ENCODE data around the gene BICC1.

The BICC1 gene

GRCh38 chr10:58651040-58651439 lies 138.4 kb downstream of the BICC1 start:
- no peak for DNase-seq (ENCODE audit: low read depth)

GRCh38 chr10:58651742-58652141 lies 139.1 kb downstream of the BICC1 start:
- DNase-seq (ENCODE audit: low read depth), result no peak

DNA sequence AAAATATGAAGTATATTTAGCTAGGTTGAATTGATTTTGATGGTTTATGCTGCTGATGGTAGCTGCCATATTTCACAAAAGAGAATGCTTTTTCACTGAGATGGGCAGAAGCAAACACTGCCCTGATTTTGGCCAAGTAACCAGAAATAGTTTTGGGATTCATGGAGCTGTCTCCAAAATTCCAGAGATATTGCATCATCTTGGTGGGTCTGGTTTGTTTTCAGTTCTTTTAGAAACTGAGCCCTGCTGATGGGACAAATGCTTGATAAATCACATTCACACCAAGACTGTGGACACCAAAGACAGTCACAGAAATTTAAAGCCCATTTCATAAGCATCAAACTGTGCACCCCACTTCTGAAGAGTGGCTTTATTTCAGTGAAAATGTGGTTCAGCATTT lies 140.5 kb downstream of the BICC1 start:
- no peak for DNase-seq (ENCODE audit: low read depth)

DNA sequence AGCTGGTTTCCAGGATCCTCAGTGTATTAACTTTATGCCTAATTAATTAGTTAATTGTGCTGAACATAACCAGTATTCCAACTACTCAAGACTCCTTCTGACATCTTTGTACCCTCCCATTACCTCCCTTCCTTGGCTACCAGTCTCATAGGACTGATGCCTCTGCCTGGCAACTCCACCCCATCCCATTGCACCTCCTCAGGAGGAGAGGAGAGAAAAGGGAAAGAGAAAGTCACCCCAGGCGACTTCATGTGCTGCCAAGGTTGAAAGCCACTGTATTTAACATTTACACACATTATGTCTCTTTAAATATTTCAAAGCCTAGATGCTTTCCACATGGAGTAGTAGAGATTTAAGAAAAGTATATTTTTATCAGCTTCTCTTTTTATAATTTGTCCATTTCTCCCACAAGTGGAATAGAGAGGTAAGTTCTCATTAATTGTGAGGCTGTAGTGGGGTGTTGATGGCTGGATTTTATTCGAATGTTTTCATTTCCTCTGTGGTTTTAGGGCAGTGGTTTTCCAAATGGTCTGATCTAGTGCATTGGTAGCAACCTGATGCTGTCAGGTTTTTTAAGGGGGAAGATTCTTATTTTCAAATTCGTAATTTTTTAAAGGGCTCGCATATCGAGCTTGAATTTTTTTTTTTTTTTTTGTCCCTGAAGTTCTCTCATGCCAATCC lies 148.0 kb downstream of the BICC1 start:
- DNase-seq (ENCODE audit: low read depth), result no peak

DNA sequence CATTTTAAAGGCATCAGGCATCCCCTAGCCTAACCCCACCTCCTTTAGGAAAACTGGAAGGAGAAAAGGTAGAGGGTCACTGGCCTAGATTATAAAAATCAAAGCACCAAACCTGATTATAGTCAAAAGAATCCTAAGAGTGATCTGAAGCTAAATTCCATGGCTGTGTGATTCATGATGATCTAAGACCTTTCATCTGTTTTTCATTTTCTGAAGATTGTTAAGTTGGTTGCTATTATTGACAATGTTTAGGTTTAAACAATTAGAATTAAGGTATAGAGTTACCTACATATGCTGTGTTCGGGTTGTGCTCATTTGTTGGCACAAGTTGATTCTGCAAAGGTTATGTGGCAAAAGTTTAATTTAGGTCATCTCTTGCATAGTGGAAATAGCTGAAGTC lies 148.7 kb downstream of the BICC1 start:
- peak; percentile 78 for DNase-seq (ENCODE audit: low read depth)

DNA sequence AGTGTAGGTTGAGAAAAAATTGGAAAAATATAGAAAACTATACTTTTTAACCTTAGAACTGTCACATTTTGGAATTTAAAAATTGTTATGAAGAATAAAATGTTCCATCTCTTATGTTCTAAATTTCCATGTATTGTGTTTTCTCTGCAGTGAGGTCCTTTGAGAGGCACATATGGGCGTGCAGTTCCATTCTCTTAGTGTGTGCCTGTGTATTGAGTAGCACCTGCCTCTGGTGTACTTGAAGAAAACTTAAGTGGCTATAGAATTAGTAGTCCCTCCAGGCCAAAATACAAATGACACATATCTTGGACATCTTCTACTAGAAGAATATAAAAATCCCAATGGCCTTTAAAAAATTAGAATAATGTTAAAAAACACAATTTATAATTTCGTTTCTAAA lies 149.2 kb downstream of the BICC1 start:
- no peak for DNase-seq (ENCODE audit: low read depth)

- DNase-seq (ENCODE audit: low read depth), result peak; percentile 86
These were observed 149.6 kb downstream of the BICC1 start for GRCh38 chr10:58662314-58662713.

- no peak for DNase-seq (ENCODE audit: low read depth)
These were observed 152.7 kb downstream of the BICC1 start for GRCh38 chr10:58665361-58665760.

GRCh38 chr10:58666024-58666423 lies 153.4 kb downstream of the BICC1 start:
- DNase-seq (ENCODE audit: low read depth), result no peak

DNA sequence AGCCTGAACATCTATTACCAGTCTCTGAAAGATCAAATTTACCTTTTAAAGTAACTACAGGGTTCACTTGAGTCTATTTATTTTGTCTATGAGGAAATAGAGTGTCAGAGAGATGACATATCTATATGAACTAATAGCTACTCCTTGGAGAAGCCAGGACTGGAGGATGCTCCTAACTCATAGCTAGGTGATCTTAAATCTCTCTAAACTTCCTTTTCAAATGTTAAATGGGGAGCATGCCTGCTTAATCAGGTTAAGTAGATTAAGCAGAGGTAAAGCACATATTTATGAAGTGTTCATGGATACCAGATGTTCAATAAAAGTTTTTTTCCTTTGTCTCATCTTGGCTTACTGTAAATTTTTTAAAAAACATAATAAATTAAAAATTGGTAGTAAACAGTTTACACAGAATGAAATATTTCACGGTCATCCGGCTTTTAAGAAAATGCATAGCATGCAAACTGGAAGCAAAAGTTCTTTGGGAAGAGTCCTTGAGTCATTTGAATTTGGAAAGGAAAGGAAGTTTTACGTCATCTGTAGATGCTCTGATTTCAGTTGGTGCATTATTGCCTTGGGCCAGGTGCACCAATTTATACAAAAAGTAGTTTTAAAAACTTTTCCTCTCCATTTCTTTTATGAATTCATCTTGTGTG lies 155.1 kb downstream of the BICC1 start:
- no peak for DNase-seq (ENCODE audit: low read depth)

DNA sequence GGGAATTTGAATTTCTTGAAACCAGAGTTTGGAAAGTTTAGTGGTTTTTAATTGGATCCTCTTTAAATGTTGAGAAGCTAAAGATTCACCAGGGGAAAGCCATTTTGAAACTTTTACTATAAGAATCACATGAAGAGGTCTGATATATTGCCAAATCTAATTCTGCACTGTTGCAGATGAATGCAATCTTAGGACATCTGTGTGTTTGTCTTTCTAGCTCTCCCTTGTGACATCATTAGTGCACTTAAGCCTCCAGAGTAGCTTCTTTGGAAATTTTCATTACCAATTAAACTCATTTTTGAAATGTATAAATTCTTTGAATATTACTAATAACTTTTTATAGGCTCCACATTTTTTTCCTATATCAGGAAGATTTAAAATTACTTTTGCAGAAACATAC lies 160.2 kb downstream of the BICC1 start:
- no peak for DNase-seq (ENCODE audit: low read depth)

GRCh38 chr10:58674251-58674650 lies 161.6 kb downstream of the BICC1 start:
- no peak for DNase-seq (ENCODE audit: low read depth)

DNA sequence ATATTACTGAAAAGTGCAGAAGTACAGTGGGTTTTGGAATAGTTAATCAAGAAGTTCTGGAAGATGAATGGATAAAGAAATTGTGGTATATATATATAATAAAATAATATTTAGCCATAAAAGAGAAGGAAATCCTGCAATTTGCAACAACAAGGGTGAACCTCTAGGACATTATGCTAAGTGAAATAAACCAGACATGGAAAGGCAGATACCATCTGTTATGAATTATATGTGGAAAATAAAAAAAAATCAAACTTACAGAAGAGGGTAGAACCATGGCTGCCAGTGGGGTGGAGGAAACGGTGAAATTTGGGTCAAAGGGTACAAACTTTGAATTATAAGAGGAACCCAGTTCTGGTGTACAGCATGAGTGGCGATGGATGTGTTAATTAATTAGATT lies 162.6 kb downstream of the BICC1 start:
- no peak for DNase-seq (ENCODE audit: low read depth)

- DNase-seq (ENCODE audit: low read depth), result no peak
These were observed 178.9 kb downstream of the BICC1 start for GRCh38 chr10:58691528-58691927.

GRCh38 chr10:58693919-58694318 lies 181.2 kb downstream of the BICC1 start:
- DNase-seq (ENCODE audit: low read depth), result no peak

GRCh38 chr10:58695022-58695421 lies 182.3 kb downstream of the BICC1 start:
- no peak for DNase-seq (ENCODE audit: low read depth)

DNA sequence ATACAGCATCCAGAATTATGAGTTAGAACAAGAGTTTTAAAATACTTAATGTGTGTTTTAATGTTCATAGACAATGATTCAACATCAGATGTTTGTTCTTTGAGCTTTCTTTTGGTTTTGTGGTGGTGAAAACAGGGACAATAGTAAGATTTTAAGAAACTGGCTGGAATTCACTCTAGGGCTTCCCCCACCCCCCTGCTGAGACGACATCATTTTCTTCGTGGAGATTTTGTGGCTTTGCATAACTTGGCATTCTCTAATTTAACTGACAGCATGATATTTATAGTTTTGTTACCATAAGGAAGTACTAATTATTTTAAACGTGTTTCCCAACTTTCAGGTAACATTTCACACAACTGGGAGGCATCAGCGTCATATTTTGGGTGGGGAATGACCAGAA lies 184.1 kb downstream of the BICC1 start:
- no peak for DNase-seq (ENCODE audit: low read depth)

- no peak for DNase-seq (ENCODE audit: low read depth)
These were observed 185.0 kb downstream of the BICC1 start for GRCh38 chr10:58697691-58698090.

GRCh38 chr10:58698777-58699356 lies 186.2 kb downstream of the BICC1 start:
- DNase-seq (ENCODE audit: low read depth), result no peak

DNA sequence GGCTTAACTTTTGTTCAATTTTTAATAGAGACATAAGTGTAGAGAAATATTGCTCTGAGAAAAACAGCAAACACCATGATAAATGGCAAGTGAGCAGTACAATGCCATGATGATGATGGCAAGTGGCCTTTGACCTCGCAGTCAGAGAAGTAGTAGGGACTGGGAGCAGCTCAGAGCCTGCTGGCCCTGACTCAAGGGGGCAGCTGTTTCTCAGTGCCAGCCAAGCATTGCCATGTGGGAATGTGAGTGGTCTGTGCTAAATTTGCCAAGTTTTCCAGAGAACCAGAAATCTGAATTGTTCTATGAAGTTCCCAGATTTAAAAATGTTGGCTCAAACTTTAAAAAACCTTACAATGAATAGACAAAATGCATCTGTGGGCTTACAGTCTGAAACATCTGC lies 187.9 kb downstream of the BICC1 start:
- DNase-seq (ENCODE audit: low read depth), result no peak

GRCh38 chr10:58701405-58702135 lies 188.9 kb downstream of the BICC1 start:
- DNase-seq (ENCODE audit: low read depth), result peak; percentile 54

DNA sequence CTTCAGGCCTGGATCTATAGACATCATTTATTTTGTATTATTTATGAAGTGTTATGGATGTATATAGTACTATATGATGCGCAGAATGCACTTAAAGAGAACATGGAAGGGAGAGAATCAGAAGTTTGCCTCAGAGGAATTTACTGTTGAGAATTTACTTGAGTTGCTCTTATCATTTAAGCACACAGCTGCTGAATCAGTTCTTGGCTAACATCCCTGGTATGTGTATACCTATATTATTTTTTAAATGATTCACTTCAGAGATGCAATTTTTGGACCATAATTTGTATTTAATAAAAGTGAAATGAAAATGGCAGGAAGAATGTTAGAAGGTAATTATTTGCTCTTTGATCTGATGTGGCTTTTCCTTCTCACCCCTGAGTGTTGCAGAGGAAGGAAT lies 191.6 kb downstream of the BICC1 start:
- no peak for DNase-seq (ENCODE audit: low read depth)

DNA sequence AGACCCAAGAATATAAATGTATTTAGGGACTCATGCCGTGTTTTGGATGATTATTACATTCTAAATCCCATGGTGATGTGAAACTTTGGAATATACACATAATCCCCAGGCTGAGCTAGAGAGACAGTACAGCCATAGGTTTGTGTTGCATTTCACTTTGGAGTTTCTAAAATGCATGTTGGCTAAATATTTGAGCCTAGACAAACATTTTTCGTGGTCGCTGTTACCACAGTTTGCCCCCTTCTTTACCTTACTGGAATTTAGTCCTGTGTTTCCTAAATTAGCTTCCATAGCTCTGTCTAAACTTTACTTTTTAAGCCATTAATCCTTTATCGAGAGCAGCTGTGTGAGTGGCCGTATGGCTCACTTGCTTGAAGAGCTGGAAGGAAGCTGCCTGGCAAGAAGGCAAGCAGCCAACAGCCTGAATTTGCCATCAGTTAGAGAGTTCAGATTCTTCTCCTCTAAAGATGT lies 192.0 kb downstream of the BICC1 start:
- DNase-seq (ENCODE audit: low read depth), result no peak

Measured in HS-5 (cell line).